GM12878 (cell line): ENCODE data around the gene TNK2.

Experiments
- FOXM1 ChIP-seq: IDR thresholded peaks from 2 replicates; pipeline ENCODE4 v1.6.1; 2012; ENCODE audit warnings: low read depth, mild to moderate bottlenecking, inconsistent platforms, low read length, moderate library complexity
- HDGF ChIP-seq: fragments of 450-650 bp; IDR thresholded peaks from 2 replicates; pipeline ENCODE4 v1.6.1; 2016; ENCODE audit warnings: antibody characterized with exemption
- MYC ChIP-seq: IDR thresholded peaks from 2 replicates; pipeline ENCODE4 v1.6.1; 2011; ENCODE audit warnings: mild to moderate bottlenecking, low read length, moderate library complexity, inconsistent platforms; ENCODE audit not compliant: insufficient read depth, insufficient replicate concordance, insufficient read length, severe bottlenecking
- NRF1 ChIP-seq: conservative IDR thresholded peaks from 2 replicates; pipeline ENCODE4 v1.6.1; 2011; ENCODE audit warnings: mild to moderate bottlenecking, low read depth, low read length, improper control_type of control experiment
- SP1 ChIP-seq: IDR thresholded peaks from one replicate; pipeline ENCODE4 v1.6.1; 2011; ENCODE audit warnings: low read depth, low read length
- TCF12 ChIP-seq: IDR thresholded peaks from 2 replicates; pipeline ENCODE4 v1.6.1; 2011; ENCODE audit warnings: low read depth, mild to moderate bottlenecking, low read length
- ZBED1 ChIP-seq: IDR thresholded peaks from 2 replicates; pipeline ENCODE4 v1.6.1; 2016; ENCODE audit warnings: borderline replicate concordance
- TF ChIP-seq, protein P1 (sequence below), 3 experiments: IDR thresholded peaks in 2 of 3; conservative IDR thresholded peaks in 1 of 3; 2 replicates each; pipeline ENCODE4 v1.5.1; 2011; ENCODE audit warnings: low read depth in 3 of 3, low read length in 3 of 3, mild to moderate bottlenecking in 3 of 3, control low read depth in 2 of 3, moderate library complexity in 2 of 3, inconsistent platforms in 1 of 3, mixed read lengths in 1 of 3; ENCODE audit not compliant: control insufficient read depth in 2 of 3, insufficient read depth in 1 of 3; ENCODE audit errors: extremely low read depth in 1 of 3
- TF ChIP-seq, protein P2 (sequence below): IDR thresholded peaks from 2 replicates; pipeline ENCODE4 v1.6.1; 2011; ENCODE audit warnings: low read depth, low read length, improper control_type of control experiment, borderline replicate concordance
- TF ChIP-seq, protein P3 (sequence below): IDR thresholded peaks from 2 replicates; pipeline ENCODE4 v1.6.1; 2012; ENCODE audit warnings: low read length, inconsistent platforms

DNA sequence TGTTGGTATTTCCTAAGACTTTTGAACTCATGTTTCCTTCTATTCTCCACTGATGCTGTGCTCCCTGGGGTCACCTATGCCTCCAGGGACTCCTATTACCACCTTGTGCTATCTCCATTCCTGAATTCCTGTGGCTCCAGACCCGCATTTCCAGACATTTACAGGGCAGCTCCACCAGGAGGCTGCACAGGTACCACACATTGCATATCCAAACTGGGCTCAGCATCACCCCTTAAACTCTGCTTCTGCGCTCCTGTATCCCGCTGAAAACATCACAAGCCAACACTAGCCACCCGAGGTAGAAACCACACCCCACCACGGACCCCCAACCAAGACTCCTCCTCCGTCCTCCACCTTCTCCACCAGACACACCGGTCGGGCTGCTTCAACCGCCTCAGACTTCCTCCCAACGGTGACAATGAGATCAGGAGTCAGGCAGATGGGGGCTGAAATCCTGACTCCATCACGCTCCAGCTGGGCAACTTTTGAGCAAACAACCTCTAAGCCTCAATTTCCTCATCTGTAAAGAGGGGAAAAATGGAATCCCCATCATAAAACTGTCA, 10.4 kb downstream of the TNK2 start:
- TF ChIP-seq ZBED1, result no peak
- TF ChIP-seq NRF1, result no peak
- TF ChIP-seq, protein P1, sequence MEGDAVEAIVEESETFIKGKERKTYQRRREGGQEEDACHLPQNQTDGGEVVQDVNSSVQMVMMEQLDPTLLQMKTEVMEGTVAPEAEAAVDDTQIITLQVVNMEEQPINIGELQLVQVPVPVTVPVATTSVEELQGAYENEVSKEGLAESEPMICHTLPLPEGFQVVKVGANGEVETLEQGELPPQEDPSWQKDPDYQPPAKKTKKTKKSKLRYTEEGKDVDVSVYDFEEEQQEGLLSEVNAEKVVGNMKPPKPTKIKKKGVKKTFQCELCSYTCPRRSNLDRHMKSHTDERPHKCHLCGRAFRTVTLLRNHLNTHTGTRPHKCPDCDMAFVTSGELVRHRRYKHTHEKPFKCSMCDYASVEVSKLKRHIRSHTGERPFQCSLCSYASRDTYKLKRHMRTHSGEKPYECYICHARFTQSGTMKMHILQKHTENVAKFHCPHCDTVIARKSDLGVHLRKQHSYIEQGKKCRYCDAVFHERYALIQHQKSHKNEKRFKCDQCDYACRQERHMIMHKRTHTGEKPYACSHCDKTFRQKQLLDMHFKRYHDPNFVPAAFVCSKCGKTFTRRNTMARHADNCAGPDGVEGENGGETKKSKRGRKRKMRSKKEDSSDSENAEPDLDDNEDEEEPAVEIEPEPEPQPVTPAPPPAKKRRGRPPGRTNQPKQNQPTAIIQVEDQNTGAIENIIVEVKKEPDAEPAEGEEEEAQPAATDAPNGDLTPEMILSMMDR (IDR thresholded peaks at IDR 0.05 in 2 of 3, conservative IDR thresholded peaks at IDR 0.05 in 1 of 3; ENCODE audit: control insufficient read depth in 2 of 3, extremely low read depth in 1 of 3, insufficient read depth in 1 of 3, low read depth in 3 of 3, low read length in 3 of 3), result no peak
- no peak for TF ChIP-seq TCF12
- TF ChIP-seq SP1, result no peak
- TF ChIP-seq, protein P2, sequence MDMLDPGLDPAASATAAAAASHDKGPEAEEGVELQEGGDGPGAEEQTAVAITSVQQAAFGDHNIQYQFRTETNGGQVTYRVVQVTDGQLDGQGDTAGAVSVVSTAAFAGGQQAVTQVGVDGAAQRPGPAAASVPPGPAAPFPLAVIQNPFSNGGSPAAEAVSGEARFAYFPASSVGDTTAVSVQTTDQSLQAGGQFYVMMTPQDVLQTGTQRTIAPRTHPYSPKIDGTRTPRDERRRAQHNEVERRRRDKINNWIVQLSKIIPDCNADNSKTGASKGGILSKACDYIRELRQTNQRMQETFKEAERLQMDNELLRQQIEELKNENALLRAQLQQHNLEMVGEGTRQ, result no peak
- no peak for TF ChIP-seq FOXM1
- no peak for TF ChIP-seq HDGF
- TF ChIP-seq, protein P3, sequence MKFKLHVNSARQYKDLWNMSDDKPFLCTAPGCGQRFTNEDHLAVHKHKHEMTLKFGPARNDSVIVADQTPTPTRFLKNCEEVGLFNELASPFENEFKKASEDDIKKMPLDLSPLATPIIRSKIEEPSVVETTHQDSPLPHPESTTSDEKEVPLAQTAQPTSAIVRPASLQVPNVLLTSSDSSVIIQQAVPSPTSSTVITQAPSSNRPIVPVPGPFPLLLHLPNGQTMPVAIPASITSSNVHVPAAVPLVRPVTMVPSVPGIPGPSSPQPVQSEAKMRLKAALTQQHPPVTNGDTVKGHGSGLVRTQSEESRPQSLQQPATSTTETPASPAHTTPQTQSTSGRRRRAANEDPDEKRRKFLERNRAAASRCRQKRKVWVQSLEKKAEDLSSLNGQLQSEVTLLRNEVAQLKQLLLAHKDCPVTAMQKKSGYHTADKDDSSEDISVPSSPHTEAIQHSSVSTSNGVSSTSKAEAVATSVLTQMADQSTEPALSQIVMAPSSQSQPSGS, result no peak
- no peak for TF ChIP-seq MYC
